RPMI7951 (cell line): Measurements from ENCODE around the gene MAGEB3. TPM values are rescaled to one million over a fixed set of nuclear protein-coding genes. Genes with fewer than 3 reads are reported as not detected.
A peak's percentile ranks its signal among the peaks of the same experiment; 100 is the strongest.
"Not testable (repeated sequence)": the region's sequence is repeated elsewhere in the genome, so short reads cannot be mapped to it uniquely, and the experiment has no call there.

ENCODE experiments used
- DNase-seq: peaks from one replicate; pipeline ENCODE4 v3.0.0-alpha.2; 2012; ENCODE audit warnings: low read depth
- total RNA-seq: library from RNA; depleted of rRNA; stranded (reverse); fragments of >200 nt; shearing (Covaris generic); gene quantifications from 2 replicates; pipeline ENCODE4 v1.2.3, GENCODE V29; 2014; rRNA removed

The MAGEB3 gene
- total RNA-seq, result not detected in 2 replicates

GRCh38 chrX:30230395-30230794 is at the start of gene MAGEB3:
Gene MAGEB3 (plus strand): TSS chrX:30230657. CDS start chrX:30235925, 5,268 bp downstream.
- no peak for DNase-seq

GRCh38 chrX:30181353-30181752 is 49.1 kb upstream of the MAGEB3 start:
- no peak for DNase-seq

GRCh38 chrX:30183554-30183953 is 46.9 kb upstream of the MAGEB3 start:
- DNase-seq, result peak; percentile 20

- DNase-seq, result no peak
Measured at GRCh38 chrX:30190426-30190825, 40.0 kb upstream of the MAGEB3 start.

GRCh38 chrX:30193910-30194309 is 36.5 kb upstream of the MAGEB3 start:
- not testable (repeated sequence) for DNase-seq

- DNase-seq, result peak; percentile 33
Measured at GRCh38 chrX:30196322-30196721, 34.1 kb upstream of the MAGEB3 start.

- DNase-seq, result no peak
Measured at GRCh38 chrX:30212172-30212571, 18.3 kb upstream of the MAGEB3 start.

- peak; percentile 44 for DNase-seq
Measured at GRCh38 chrX:30215357-30215843, 15.1 kb upstream of the MAGEB3 start, which contains the start of gene MAGEB2. Gene MAGEB2 (plus strand): TSS chrX:30215563. CDS start chrX:30218581, 3,018 bp downstream.

GRCh38 chrX:30217465-30217864 is 13.0 kb upstream of the MAGEB3 start:
- no peak for DNase-seq

GRCh38 chrX:30219372-30219771 is 11.1 kb upstream of the MAGEB3 start:
- no peak for DNase-seq

- no peak for DNase-seq
Measured at GRCh38 chrX:30220661-30221060, 9.8 kb upstream of the MAGEB3 start.

- DNase-seq, result no peak
Measured at GRCh38 chrX:30224536-30224935, 5.9 kb upstream of the MAGEB3 start.

- DNase-seq, result no peak
Measured at GRCh38 chrX:30228526-30228925, 1.9 kb upstream of the MAGEB3 start.

GRCh38 chrX:30241724-30242415 is 11.4 kb downstream of the MAGEB3 start, which contains the start of gene MAGEB4:
Gene MAGEB4 (plus strand): TSS chrX:30242000. CDS start chrX:30242136, 136 bp downstream.
- DNase-seq, result no peak

GRCh38 chrX:30246769-30247489 is 16.5 kb downstream of the MAGEB3 start, which contains the start of gene MAGEB1:
Gene MAGEB1 (plus strand): TSS chrX:30247146. CDS start chrX:30250494, 3,348 bp downstream.
- DNase-seq, result peak; percentile 62

- DNase-seq, result no peak
Measured at GRCh38 chrX:30248854-30249253, 18.4 kb downstream of the MAGEB3 start.

- no peak for DNase-seq
Measured at GRCh38 chrX:30253257-30253656, 22.8 kb downstream of the MAGEB3 start.

- DNase-seq, result no peak
Measured at GRCh38 chrX:30259927-30260326, 29.5 kb downstream of the MAGEB3 start.

- DNase-seq, result no peak
Measured at GRCh38 chrX:30261012-30261411, 30.6 kb downstream of the MAGEB3 start.

GRCh38 chrX:30262763-30263162 is 32.3 kb downstream of the MAGEB3 start:
- no peak for DNase-seq

- no peak for DNase-seq
Measured at GRCh38 chrX:30270639-30271038, 40.2 kb downstream of the MAGEB3 start.

- peak; percentile 34 for DNase-seq
Measured at GRCh38 chrX:30275498-30275897, 45.0 kb downstream of the MAGEB3 start.

GRCh38 chrX:30278365-30278764 is 47.9 kb downstream of the MAGEB3 start:
- peak; percentile 71 for DNase-seq
